Keratinocyte (primary cell): ENCODE measurements around the gene PANK1.

Source experiments
- EZH2 ChIP-seq: IDR thresholded peaks from one replicate; pipeline ENCODE4 v1.6.1; 2012; ENCODE audit warnings: inconsistent platforms, mild to moderate bottlenecking, low read length, moderate library complexity
- TF ChIP-seq, protein P1 (sequence below), 3 experiments: IDR thresholded peaks in 1 of 3; conservative IDR thresholded peaks in 1 of 3; optimal IDR thresholded peaks in 1 of 3; 2 replicates in 2 of 3; 3 replicates in 1 of 3; pipeline versions ENCODE3 to v1.5.1; 2011; ENCODE audit warnings: low read length in 3 of 3, mild to moderate bottlenecking in 3 of 3, moderate library complexity in 2 of 3, control low read depth in 1 of 3, inconsistent platforms in 1 of 3; ENCODE audit not compliant: insufficient read depth in 2 of 3; ENCODE audit errors: extremely low read depth in 1 of 3

DNA sequence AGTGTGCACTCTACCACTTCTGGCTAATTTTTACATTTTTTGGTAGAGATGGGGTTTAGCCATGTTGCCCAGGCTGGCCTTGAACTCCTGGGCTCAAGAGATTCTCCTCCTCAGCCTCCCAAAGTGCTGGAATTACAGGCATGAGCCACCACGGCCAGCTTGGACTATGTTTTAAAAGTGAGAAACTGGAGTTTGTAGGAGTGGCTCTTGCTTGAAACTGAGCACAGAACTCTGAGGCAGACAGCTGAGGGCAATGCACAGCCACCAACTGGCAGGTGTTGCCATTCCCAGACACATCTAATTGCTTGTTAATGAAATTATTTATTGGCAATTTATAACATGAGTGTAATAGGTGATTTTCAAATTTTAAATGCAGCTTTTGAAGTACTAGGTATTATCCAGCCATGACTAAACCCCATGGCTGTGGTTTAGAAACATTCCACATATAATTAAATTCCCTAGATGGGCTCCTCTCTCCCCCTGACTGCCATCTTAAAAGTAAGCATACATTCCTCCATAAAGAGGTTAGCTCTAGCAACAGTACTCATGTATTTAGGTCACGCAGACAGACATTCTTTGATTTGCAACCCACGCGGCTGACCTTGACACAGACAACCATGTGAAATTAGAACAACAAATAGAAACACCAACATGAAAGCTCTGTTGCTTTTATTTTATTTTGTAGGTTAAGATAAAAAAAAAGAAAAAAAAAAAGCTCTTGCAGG lies 19.8 kb downstream of the PANK1 start:
- no peak for TF ChIP-seq EZH2
- TF ChIP-seq, protein P1, sequence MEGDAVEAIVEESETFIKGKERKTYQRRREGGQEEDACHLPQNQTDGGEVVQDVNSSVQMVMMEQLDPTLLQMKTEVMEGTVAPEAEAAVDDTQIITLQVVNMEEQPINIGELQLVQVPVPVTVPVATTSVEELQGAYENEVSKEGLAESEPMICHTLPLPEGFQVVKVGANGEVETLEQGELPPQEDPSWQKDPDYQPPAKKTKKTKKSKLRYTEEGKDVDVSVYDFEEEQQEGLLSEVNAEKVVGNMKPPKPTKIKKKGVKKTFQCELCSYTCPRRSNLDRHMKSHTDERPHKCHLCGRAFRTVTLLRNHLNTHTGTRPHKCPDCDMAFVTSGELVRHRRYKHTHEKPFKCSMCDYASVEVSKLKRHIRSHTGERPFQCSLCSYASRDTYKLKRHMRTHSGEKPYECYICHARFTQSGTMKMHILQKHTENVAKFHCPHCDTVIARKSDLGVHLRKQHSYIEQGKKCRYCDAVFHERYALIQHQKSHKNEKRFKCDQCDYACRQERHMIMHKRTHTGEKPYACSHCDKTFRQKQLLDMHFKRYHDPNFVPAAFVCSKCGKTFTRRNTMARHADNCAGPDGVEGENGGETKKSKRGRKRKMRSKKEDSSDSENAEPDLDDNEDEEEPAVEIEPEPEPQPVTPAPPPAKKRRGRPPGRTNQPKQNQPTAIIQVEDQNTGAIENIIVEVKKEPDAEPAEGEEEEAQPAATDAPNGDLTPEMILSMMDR (optimal IDR thresholded peaks at IDR 0.05 in 1 of 3, IDR thresholded peaks at IDR 0.05 in 1 of 3, conservative IDR thresholded peaks at IDR 0.05 in 1 of 3; ENCODE audit: extremely low read depth in 1 of 3, insufficient read depth in 2 of 3, low read length in 3 of 3): no peak
